GM20431 (cell line): ENCODE results near the gene SLC6A6.
"Not testable (repeated sequence)": the region's sequence is repeated elsewhere in the genome, so short reads cannot be mapped to it uniquely, and the experiment has no call there.

ENCODE experiments used
- in situ Hi-C: fragments of 300-500 bp; cut with MseI, MboI; formaldehyde crosslinking; loops from one replicate; pipeline ENCODE4 v1.15.0; 2020; ENCODE audit warnings: low sequenced_read_pairs; ENCODE audit not compliant: unreplicated experiment

The SLC6A6 gene

GRCh38 chr3:14397046-14397445 is 5.4 kb upstream of the SLC6A6 start:
- in situ Hi-C loops, result no loop called here

- in situ Hi-C loops, result no loop called here
Observed at GRCh38 chr3:14397531-14397930, 4.9 kb upstream of the SLC6A6 start.

GRCh38 chr3:14397940-14398796 is 4.2 kb upstream of the SLC6A6 start:
- in situ Hi-C loops, result no loop called here

GRCh38 chr3:14398797-14399106 is 3.7 kb upstream of the SLC6A6 start:
- in situ Hi-C loops, result no loop called here

GRCh38 chr3:14401692-14402303 is 608 bp upstream of the SLC6A6 start:
- in situ Hi-C loops, result no loop called here

GRCh38 chr3:14403619-14404155 is 1.3 kb downstream of the SLC6A6 start:
- in situ Hi-C loops, result no loop called here

GRCh38 chr3:14404186-14404585 is 1.8 kb downstream of the SLC6A6 start:
- in situ Hi-C loops, result no loop called here

GRCh38 chr3:14404631-14405359 is 2.4 kb downstream of the SLC6A6 start:
- in situ Hi-C loops, result no loop called here

GRCh38 chr3:14405360-14406238 is 3.2 kb downstream of the SLC6A6 start:
- in situ Hi-C loops, result no loop called here

GRCh38 chr3:14406336-14406735 is 3.9 kb downstream of the SLC6A6 start:
- in situ Hi-C loops, result no loop called here

GRCh38 chr3:14406766-14407165 is 4.4 kb downstream of the SLC6A6 start:
- in situ Hi-C loops, result no loop called here

GRCh38 chr3:14407203-14407602 is 4.8 kb downstream of the SLC6A6 start:
- in situ Hi-C loops, result no loop called here

- in situ Hi-C loops, result not testable (repeated sequence)
Observed at GRCh38 chr3:14409779-14410063, 7.3 kb downstream of the SLC6A6 start.

- in situ Hi-C loops, result no loop called here
Observed at GRCh38 chr3:14410106-14410502, 7.7 kb downstream of the SLC6A6 start.

GRCh38 chr3:14410503-14411165 is 8.2 kb downstream of the SLC6A6 start:
- in situ Hi-C loops, result no loop called here

GRCh38 chr3:14411166-14411526 is 8.7 kb downstream of the SLC6A6 start:
- in situ Hi-C loops, result no loop called here

GRCh38 chr3:14411988-14412387 is 9.6 kb downstream of the SLC6A6 start:
- in situ Hi-C loops, result no loop called here

GRCh38 chr3:14412831-14413380 is 10.5 kb downstream of the SLC6A6 start:
- in situ Hi-C loops, result no loop called here

- in situ Hi-C loops, result no loop called here
Observed at GRCh38 chr3:14413381-14414071, 11.1 kb downstream of the SLC6A6 start.
